HuH-7 (cell line): ENCODE measurements around the gene CLDN18.
A peak's percentile ranks its signal among the peaks of the same experiment; 100 is the strongest.

ENCODE experiments used
- DNase-seq: peaks from one replicate; pipeline ENCODE4 v3.0.0; 2011; ENCODE audit warnings: low spot score

The CLDN18 gene

DNA sequence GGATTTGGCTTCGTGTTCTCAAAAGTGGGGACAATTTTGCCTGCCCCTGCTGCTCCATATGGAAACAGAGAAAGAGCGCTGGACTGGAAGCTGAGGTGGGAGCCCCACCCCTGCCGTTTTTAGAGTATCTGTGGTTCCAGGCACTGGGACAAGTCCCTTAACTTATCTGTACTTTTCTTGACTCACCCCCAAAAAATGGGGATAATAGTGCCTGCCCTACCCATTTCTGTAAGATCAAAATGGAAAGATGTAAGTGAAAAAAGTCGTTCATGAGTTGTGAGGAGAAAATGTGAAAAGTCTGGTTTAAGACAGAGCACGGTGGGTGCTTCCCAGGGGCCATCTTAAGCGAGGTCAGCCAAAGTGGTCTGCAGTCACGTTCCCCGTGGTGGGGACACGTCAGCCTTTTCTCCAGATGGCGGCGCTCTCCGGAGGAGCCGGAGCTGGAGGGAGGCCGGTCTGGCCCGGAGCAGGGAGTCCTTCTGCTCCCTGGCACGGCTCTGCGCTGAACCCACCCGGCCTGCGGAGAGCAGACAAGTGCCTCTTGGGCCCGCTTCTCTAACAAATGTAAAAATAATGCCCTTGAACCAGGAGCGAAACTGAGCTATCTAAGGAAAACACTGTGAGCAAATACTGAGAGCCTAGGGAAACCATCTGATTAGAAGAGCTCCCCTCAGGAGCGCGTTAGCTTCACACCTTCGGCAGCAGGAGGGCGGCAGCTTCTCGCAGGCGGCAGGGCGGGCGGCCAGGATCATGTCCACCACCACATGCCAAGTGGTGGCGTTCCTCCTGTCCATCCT is at the start of gene CLDN18:
Gene CLDN18 (plus strand): TSS at position 690 of the 797 bp plus-strand sequence. CDS start 61 bp downstream, at position 751.
- DNase-seq, result no peak

- DNase-seq, result no peak
Measured at GRCh38 chr3:137962251-137962650, 47.7 kb upstream of the CLDN18 start.

- no peak for DNase-seq
Measured at GRCh38 chr3:137963463-137963862, 46.5 kb upstream of the CLDN18 start.

DNA sequence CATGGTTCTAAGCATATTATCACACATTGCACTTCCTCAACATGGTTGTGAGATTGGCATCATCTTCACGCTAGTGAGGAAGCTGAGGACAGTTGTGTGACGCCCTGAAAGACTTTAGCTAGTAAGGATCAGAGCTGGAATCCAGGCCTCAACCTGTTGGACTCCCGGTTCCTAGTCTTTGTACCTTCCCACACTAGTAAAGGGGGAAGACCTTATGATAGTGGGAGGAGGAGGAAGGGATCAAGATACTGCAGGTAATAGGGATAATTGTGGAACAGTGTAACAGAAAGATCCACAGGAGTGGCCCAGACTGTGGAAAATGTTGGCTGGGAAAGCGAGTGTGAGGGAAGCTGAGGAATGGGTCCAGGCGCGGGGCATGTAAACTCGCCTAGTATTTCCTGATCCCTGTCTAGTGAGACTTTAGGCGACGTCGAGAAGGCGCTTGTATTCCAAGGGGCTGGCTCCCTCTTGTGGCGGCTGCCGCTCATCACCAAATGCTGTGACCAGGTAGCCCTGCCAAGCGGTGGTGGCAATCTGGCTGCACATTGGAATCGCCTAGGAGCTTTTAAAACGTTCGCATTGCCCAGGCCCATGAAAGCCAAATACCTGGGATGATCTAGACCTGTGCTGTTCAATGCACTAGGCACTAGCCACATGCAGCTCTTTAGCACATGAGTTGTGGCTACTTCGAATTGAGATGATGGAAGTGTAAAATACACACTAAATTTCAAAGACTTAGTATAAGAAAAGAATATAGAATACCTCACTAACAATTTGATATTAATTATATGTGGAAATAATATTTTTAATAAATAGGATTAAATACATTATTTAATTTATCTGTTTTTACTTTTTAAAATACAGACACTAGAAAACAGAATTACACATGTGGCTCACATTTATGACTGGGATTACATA is 38.8 kb upstream of the CLDN18 start:
- peak; percentile 63 for DNase-seq

GRCh38 chr3:137972396-137972795 is 37.6 kb upstream of the CLDN18 start:
- DNase-seq, result no peak

GRCh38 chr3:137978328-137978727 is 31.6 kb upstream of the CLDN18 start:
- DNase-seq, result no peak

DNA sequence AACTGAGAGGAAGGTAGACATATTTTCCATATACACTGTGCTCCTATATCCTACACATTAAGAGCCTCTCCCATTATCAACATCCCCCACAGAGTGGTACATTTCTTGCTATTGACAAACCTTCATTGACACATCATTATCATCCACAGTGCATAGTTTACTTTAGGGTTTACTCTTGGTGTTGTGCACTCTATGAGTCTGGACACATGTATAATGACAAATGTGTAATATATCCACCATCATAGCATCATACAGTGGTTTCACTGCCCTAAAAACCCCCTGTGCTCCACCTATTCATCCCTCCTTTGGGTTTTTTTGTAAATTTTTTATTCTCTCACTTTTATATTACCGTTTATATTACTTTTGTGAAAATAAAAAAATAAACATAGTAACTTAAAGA is 22.2 kb upstream of the CLDN18 start:
- no peak for DNase-seq

- DNase-seq, result peak; percentile 24
Measured at GRCh38 chr3:137988152-137988551, 21.8 kb upstream of the CLDN18 start.

- DNase-seq, result no peak
Measured at GRCh38 chr3:137988982-137989381, 21.0 kb upstream of the CLDN18 start.

DNA sequence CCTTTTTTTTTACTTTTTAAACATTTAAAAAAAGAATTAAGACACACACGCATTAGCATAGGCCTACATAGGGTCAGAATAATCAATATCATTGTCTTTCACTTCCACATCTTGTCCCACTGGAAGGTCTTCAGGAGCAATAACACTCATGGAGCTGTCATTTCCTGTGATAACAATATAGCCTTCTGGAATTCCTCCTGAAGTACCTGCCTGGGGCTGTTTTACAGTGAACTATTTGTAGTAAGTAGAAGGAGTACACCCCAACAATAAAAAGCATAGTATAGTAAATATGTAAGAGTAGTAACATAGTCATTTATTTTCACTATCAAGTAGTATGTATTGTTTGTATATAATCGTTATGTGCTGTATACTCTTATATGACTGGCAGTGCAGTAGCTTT is 19.5 kb upstream of the CLDN18 start:
- no peak for DNase-seq

DNA sequence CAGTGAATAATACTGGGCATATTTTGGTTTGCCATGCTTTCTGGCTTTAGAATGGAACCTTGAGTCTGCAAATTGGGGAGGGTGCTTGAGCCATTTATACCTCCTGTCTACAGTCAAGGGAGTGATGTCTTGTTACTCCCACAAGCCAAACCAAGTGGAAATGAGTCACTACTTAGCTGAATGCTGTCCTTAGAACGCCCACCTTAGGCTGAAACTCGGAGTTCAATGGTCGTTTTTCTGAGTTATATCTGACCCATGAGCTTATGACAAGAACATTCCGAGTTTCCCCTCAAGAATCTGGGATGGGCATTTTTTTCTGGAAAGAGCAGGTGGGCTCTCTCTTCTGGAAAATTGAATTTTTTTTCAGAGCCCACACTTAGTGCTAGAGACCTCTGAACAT is 17.4 kb upstream of the CLDN18 start:
- DNase-seq, result no peak

DNA sequence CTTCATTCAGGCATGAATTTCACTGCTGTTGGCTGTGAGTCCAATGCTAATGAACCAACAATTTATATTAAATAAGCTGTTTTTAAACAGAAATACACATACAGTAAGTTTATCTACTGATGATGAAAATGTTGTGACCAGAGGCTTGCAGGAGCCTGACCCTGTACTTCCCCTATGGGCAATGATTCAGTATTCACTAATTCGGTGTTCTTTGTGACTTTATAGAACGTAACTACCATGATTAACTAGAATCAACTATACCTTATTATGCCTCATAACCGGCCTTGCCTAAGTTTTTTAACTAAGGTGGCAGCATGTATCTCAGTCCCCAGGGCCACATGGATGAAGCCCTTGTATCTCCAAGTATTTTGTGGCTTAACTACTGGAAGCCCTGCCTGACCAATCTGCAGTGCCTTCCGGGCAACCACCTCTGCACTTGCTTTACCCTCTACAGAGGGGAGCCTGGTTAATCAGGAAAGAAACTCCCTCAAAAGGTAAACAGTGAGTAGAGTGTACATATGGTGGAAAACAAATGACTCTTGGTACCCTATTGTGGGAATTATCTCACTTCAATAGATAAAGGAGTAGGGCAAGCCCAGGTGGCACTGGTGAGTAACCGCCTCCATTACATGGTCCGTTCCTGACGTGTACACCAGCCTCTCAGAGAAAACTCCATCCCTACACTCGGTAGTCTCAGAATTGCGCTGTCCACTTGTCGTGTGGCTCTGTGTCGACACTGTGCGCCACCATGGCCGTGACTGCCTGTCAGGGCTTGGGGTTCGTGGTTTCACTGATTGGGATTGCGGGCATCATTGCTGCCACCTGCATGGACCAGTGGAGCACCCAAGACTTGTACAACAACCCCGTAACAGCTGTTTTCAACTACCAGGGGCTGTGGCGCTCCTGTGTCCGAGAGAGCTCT is 11.6 kb upstream of the CLDN18 start:
- DNase-seq, result no peak

DNA sequence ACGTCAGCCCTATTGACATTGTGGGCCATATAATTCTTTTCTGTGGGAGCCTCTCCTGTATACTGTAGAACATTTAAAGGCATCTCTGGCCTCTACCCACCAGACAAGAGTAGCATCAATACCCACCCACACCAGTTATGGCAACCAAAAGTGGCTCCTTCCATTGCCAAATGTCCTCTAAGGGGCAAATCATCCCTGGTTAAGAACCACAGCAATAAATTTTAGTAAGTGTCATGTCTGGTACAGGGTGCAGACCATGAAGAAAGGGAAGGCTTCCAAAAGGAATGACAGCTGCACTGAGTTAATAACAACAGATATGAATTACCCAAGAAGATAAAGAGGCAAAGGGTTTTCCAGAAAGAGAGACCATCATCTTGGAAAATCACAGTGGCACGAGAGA is 6.9 kb upstream of the CLDN18 start:
- no peak for DNase-seq

DNA sequence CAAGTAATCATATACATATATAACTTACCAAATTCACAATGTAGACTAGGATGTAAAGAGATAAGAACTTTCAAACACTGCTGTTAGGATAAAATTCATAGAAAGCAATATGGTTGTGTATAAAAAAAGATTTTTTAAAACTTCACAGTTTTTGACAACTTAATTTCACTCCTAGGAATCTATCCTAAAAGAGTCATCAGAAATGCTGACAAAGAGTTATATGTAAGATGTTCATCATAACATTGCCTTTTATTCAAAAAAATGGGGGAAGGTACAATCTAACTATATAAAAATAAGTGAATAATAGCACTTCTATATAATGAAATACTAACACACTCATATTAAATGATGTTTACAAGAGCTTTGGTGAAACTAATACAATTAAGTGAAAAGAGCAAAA is 4.3 kb upstream of the CLDN18 start:
- no peak for DNase-seq

DNA sequence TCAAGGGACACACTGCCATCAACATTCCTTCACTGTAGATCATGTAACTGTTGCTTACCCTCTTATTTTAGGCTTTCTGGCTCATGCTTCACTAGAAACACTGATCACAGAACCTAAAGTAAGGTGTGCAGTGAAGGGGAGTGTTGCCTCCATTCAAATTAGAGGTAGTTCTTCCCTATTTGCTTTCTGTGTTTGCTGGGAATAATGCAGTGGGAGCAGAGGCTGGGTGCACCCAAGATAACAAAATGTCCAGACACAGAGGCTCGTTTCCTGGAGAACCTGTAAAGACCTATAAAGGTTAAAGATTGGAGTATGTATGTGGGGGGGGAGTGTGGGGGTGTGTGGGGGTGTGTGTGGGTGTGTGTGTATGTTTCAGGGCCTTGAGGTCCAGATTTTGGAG is 2.1 kb upstream of the CLDN18 start:
- no peak for DNase-seq

GRCh38 chr3:138010273-138010590 is 267 bp downstream of the CLDN18 start:
- no peak for DNase-seq

DNA sequence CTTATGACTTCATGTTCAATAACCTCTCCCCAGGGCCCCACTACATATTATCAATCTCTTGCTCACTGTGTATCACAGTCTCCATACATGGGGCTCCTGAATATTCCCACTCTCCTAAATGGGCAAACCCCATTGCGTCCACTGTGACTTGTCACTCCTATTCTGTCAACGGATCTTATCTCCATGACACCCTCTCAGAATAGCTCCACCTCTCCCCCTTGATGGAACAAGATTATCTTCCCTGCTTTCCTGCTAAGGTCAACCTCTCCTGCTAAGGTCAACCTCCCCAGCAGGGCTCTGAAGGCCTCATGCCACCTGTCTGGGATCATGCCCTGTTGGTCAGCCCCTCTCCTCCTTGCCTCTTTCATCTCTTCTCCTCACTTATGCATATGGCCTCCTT is 1.8 kb downstream of the CLDN18 start:
- no peak for DNase-seq

- no peak for DNase-seq
Measured at GRCh38 chr3:138012526-138012925, 2.6 kb downstream of the CLDN18 start.

DNA sequence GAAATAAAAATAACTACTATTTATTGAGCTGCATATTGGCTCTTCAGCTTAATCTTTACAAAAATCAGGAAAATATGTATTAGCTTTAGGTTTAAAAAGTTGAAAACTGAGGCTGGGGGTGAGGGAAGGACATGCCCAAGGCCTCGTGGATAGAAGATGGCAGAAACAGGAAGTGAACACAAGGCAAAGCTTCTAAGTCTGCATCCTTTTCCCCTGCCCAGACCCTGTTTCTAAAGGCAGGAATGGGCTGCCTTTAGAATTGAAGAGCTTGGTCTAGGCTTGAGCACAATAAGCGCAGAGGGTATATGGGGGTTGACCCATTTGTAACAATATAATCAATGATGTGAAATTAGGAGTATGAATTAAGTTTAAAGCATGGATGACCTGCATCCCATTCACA is 6.1 kb downstream of the CLDN18 start:
- no peak for DNase-seq

GRCh38 chr3:138019281-138020069 is 9.5 kb downstream of the CLDN18 start:
- DNase-seq, result no peak

- DNase-seq, result no peak
Measured at GRCh38 chr3:138023754-138024153, 13.8 kb downstream of the CLDN18 start.
